MV-4-11 (cell line): ENCODE measurements around the gene TCAF1.
A peak's percentile ranks its signal among the peaks of the same experiment; 100 is the strongest.
"Not testable (repeated sequence)": the region's sequence is repeated elsewhere in the genome, so short reads cannot be mapped to it uniquely, and the experiment has no call there.

Experiments used
- DNase-seq: peaks from one replicate; lab custom pipeline; 2025; lab: John Stamatoyannopoulos, UW

TCAF1 gene

DNA sequence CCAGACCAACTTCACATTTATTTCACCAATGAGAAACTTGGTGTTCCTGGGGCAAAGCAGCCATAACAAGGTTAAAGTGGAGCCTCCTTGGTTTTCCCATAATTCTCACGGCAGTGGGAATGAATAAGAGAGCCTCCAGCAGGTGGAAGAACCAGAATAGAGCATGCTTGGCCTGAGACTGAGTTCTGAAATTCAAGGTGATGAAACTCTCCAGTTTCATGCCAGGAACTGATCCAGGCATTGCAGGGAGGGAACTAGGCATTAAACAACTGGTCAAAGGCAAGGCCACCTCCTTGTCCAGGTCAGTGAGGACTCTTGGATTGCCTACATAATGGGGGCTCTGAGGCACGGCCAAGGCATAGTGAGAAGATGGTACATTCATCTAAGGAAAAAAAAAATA, 44.0 kb downstream of the TCAF1 start:
- not testable (repeated sequence) for DNase-seq

DNA sequence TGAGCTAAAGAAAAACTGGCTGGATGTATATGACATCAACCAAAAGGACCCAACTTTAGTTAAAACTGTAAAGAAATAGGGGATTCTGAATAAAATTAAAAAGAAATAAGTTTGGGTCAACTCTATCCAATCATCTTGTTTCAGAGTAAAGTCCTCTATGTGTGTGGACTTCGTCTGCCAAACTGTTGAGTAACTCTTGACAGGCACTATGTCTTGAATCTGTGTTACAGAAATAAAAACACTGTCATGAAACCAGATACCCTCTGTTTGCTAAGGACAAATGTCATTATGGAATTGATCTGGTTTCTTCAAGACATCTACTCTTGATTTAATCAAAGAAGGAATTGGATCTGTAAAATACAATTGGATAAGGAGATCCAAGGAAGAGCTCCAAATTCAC, 46.5 kb downstream of the TCAF1 start:
- not testable (repeated sequence) for DNase-seq

DNA sequence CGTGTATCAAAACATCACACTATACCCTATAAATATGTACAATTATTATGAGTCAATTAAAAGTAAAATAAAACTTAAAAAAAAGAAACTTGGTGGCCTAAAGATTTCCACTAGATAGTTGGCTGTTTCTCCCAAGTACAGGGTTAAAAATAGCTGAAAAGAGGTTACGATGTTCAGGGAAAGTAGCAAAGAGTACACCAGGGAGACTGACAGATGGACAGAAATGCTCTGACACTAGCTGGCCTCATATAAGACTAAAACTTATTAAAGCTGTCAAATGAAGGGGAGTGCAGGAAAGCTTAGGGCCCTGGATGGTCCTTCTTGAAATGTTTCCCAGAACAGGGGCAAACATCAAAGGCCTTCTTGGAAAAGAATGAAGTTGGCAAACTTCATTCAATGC, 51.3 kb downstream of the TCAF1 start:
- DNase-seq: no peak

DNA sequence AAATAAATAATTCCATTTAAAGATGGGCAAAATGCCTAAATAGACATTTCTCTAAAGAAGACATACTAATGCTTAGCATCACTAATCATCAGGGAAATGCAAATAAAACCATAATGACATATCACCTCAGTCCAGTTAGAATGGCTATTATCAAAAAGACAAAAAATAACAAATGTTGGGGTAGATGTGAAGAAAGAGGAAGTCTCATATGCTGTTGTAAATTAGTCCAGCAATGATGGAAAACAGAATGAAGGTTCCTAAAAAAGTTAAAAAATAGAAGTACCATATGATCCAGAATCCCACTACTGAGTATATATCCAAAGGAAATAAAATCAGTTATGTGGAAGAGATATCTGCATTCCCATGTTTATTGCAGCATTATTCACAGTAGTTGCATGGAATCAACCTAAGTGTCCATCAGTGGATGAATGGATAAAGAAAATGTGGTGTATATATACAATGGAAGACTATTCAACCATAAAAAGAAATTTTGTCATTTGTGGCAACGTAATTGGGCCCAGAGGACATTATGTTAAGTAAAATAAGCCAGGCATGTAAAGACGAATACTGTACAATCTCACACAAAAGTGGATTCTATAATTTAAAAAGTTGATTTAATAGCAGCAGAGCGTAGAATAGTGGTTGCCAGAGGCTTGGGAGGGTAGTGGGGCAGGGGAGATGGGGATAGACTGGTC, 52.0 kb downstream of the TCAF1 start:
- no peak for DNase-seq

DNA sequence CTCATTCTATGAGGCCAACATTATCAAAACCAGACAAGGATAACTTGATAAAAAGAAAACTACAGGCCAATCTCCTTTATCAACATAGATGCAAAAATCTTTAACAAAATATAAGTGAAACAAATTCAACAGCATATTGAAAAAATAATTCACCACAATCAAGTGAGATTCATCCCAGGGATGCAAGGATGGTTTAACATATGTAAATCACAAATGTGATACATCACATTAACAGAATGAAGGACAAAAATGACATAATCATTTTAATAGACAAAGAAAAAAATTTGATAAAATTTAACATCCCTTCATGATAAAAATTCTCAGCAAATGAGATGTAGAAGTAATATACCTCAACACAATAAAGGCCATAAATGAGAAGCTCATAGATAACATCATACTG, 53.8 kb downstream of the TCAF1 start:
- no peak for DNase-seq

DNA sequence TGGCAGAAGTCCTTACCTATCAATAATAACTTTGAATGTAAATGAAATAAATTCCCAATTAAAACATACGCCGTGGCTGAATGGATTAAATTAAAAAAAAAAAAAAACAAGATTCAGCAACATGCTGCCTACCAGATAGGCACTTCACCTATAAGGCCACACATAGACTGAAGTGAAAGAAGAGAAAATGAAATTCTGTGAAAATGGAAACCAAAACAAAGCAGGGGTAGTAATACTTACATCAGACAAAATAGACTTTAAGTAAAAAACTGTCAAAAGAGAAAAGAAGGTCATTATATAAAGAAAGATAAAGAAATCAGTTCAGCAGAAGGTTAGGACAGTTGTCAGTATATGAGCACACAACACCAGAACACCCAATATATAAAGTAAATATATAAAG, 55.3 kb downstream of the TCAF1 start:
- DNase-seq: no peak

DNA sequence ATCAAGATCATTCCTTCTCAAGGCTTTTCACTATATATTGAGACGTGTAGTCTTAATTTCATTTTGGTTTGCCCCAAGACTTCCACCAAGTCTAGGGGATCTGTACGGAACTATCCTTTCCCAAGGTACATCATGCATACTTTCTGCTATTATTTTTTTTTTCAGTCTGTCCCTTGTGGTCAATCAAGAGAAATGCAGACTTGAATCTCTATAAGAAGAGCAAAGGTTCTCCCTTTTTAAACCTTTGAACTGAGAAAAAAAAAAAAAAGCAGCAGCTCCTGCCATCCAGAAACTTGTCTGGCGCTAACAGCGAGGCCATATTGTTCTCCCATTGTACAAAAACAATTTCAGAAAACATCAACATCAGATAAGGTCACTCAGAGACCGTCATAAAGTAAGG, 60.3 kb downstream of the TCAF1 start:
- not testable (repeated sequence) for DNase-seq

DNA sequence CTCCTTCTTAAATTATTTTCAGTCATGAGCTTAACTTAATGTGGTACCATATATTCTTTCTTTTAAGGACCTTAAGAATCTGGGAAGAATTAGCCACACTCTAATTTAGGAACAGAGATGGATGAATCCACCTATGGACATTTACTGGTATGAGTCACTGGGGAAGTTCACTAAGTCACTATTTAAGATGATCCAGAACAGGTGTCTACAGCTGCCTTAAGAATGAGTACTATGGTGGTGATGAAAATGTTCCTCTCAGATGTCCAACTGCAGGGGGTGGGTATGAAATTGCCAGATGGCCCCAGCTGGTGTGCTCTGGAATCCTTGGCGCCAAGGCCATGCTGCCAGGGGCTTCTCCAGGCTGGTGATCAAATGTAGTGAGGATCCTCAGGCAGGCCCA, 61.9 kb downstream of the TCAF1 start:
- not testable (repeated sequence) for DNase-seq

DNA sequence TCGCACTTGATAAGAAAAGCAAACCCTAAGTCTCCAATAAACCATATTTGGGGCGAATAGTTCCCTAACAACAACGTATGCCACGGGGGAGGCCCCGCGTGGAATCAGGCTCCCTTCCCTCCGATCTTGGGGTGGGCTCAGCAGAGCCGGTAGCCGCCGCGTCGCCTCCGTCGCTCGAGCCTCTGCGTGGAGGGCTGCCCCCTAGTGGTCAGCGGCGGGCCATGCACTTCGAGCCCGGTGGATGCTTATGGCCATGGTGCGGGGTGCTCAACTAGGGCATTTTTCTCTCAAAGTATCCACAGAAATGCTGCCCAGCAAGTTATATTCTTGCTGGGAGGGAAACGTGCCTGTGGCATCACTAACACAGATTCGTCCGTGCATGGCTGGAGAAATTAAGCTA, 64.8 kb downstream of the TCAF1 start:
- DNase-seq: not testable (repeated sequence)

DNA sequence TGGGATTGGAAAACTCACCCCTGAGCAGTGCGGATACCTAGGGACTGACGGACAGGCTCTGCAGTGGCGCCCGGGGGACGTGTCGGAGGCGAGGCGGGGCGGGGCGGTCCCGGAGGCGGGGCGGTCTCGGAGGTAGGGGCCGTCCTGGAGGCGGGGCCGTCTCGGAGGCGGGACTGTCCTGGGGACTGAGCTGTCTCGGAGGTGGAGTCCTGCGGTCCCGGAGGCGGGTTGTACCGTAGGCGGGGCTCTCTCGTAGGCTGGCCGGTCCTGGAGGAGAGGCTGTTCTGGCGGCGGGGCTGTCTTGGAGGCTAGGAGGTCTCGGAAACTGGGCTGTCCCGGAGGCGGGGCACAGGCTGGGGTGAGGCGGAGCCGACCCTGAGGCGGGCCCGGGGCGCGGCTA, 65.4 kb downstream of the TCAF1 start:
- peak; percentile 72 for DNase-seq

DNA sequence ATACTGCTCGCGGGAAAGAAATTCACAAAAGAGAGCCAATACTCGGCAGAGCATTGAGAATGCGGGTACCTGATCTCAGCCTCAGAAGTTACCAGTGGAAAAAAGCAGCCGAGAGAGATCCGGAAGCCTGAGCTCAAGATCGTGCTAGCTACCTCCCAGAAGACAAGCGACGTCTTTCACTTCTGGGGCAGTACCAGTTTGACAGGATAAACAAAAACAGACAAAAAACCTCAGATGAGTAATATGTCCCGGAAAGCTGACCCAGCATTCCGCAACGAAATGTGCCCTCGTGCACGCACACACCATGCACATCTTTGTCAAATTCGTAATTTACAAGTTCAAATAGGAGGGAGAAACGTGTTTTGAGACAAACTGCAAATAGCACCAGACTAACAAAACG, 65.9 kb downstream of the TCAF1 start:
- DNase-seq: not testable (repeated sequence)

DNA sequence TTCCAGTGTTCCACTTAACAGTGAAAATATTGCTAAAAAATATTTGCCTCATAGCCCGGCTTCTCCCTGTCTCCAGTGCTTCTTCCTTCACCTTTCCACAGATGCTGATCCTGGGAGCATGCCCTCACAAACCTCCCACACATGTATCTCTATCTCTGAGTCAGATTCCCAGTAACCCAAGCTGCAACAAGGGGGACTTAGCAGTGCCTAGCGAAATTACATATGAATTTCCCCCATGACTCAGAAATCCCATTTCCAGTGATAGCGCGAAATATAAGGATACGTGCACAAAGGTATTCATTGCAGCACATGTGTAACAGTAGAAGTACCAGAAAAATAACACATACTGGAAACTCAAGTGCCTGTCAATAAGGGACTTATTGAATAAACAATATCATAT, 75.4 kb downstream of the TCAF1 start:
- DNase-seq: not testable (repeated sequence)

DNA sequence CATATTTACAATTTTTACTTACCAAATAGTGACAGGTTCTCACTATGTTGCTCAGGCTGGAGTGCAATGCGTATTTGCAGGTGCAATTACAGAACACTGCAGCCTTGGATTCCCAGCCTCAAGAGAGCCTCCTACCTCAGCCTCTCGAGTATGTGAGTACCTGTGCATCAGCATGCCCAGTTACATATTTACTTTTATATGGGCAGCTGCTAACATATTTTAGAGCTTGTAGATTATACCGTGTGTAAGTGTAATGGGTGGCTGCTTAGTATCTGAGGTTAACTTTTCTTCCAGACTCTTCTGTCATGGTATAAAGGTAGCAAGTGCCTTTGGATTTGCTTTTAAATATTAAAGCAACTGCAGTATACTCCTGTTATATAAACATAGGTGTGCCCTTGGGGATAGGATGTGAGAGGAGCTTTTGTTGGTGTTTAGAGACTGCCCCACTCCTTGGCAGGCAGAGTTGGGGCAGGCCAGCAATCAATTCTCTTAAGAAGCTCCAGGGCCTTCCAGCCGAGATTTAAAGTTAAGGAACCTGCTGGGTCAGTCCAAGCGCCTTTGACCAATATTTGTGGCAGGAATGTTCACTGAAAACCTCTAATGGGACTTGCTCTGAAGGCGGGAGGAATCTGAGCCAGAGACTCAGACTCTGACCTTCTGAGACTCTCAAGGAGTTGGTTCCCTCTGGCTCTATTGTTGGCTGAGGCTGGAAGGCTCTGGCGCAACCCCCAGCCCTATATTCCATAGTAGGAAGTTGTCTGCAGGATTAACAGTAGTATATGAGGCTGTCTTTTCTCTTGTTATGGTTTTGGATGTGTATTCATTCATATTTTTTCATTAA, 77.5 kb downstream of the TCAF1 start:
- not testable (repeated sequence) for DNase-seq

DNA sequence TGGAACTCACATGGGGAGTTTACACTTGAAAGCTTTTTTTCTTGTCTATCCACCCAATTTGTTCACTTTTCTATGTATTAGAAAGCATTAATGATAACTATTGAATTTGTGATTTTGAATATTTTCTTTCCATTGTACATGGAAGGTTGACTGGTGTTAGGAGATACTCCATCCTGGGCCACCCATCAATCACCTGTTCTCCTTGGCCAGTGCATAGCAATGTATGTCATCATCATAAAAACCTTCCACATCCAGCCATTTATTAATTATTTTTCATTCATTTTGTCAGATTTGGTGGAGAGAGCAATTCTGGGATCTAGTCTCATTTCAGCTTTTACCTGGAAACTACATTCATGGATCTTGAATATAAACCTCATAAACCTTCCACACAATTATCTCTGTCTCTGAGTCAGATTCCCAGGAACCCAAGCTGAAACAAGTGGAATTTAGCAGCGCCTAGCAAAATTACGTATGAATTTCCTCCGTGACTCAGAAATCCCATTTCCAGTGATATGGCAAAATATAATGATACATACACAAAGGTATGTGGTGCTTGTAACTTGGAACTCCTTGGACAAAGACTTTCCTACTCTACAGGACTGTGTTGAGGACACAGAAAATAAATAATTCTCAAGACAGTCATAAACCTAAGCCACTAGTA, 78.2 kb downstream of the TCAF1 start:
- DNase-seq: not testable (repeated sequence)

DNA sequence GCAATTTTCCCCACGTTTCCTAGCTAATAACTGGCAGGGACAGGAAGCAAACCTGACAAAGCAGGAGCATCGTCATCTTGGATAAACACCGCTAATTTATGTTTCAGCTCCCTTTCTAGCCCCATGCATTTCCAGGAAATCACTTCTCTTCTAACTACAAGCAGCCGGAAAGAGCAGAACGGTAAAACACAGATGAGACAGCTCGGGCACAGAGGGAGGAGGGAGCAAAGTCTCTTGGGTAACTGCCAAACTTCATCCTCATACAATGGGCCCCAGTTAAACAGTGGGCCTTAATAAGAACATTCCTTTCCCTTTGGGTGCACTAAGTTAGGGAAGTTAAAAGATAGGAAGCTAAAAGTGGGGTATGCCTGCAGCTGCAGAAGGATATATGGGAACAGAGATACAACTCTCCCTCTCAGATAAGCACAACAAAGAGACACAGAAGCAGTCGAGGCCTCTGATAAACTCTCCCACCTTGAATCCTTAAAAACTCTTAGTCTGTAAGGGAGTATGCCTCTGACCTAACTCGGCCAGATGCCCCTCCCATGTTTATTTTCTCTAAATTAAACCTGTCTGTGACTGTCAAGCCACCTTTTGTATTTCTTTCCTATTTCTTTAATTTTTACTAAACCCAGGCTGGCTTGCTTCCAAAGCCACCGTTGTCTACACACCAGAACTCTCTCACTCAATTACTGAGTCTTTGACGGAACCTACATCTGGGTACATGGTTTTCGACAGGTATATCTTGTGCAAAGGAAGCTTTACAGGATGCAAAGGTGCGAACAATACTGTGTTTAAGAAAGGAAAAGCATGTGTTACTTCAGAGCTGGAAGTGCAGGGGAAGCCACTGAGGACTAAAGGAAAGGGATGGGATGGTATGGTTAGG, 80.3 kb downstream of the TCAF1 start:
- DNase-seq: not testable (repeated sequence)

DNA sequence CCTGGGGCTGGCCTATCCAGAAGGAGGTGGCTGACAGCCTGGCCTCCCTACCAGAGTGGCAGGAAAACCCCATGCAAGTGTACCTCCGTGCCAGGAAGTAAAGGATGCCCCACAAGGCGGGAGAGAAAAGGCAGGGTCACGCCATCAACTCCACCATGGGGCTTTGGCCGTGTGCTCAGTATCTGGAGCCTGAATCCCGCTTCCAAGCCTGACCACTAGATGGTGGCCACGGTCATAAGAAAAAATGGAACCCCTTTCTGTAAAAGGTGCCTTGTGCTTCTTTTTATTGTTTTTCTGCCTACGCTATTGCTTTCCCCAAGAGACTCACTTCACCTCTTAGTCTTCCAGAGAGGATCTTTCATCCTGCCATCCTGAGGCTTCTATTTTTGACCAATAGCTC, 84.1 kb downstream of the TCAF1 start:
- DNase-seq: not testable (repeated sequence)

DNA sequence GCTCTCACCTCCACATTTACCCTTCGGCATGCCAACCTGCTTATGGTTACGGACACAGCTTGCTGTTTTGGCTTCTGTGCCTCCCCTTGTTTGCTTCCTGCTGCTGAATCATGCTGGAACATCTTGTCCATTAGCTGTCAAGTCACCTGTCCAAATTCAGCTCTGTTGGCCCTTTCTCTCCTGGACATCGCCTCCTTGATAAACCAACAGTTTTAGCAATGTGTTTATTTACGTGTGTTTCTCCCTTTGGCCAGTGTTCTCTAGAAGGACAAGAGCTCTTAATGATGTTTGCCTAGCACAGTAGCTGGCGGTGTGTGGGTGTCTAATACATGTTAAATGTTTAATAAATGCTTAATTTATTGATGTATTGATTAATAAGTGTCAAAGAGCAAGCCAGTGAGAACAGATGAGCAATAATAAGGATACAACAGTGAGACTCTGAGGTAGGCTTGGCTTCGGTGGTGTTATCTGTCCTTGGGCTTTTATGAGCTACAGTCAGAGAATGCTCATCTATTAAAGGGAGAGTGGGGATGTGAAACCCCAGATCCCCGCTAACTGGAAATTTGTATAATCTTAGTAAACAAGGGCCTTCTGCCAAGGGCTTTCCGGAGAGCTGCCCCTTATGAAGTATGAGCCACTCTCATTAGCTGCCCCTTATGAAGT, 85.4 kb downstream of the TCAF1 start:
- not testable (repeated sequence) for DNase-seq

DNA sequence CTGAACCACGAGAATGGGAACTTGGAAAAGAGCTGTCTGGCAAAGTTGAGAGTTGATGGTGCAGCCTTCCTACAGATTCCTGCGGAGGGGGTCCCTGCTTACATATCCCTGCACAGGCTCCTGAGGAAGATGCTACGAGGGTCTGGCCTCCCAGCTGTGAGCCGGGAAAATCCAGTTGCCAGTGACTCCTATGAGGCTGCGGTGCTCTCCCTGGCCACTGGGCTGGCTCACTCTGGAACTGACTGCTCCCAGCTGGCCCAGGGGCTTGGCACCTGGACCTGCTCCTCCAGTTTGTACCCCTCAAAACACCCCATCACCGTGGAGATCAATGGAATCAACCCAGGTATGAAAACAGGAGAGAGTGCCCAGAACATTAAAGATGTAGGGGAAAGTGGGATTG, 91.3 kb downstream of the TCAF1 start:
- DNase-seq: not testable (repeated sequence)

DNA sequence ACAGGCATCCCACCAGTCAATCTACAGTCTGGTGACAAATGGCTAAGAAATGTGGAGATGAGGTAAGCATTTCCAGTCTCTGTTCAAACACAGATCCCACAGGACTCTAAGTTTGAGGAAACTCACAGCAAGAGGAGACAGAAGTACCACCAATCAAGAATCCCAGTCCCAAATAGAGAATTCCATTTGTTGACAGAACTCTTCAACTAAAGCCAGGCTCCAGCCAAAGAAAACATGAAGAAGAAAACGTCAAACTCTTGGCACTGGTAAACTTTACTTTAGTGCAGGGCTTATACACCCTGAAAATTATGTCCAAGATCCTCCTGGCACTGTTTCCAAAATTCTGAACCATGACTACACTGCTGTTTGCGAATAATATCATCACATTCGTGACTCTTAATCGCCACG, 95.3 kb downstream of the TCAF1 start:
- not testable (repeated sequence) for DNase-seq
